Measurements from ENCODE around the gene PNMA6E. TPM values are rescaled to one million over a fixed set of nuclear protein-coding genes. Genes with fewer than 3 reads are reported as not detected.

PNMA6E gene
- total RNA-seq, 2 experiments from 2014 or later, result not detected

- no peak for DNase-seq
- intact Hi-C loops (cut with micrococcal nuclease), result no loop called here
- Mint-ChIP-seq H3K27ac (no peak overlapping the region), H3K4me3 (no peak overlapping the region), H3K9me3 (no peaks in the 10 kb centered on the region), H3K27me3 (no peaks in the 10 kb centered on the region), H3K36me3 (ENCODE audit: low read depth) (no peaks in the 10 kb centered on the region), H3K4me1 (ENCODE audit: low read depth) (no peaks in the 10 kb centered on the region)
- CTCF ChIA-PET, result no interaction called here
- POLR2A ChIA-PET, result no interaction called here
- no peak for ATAC-seq
- TF ChIP-seq, protein P1, sequence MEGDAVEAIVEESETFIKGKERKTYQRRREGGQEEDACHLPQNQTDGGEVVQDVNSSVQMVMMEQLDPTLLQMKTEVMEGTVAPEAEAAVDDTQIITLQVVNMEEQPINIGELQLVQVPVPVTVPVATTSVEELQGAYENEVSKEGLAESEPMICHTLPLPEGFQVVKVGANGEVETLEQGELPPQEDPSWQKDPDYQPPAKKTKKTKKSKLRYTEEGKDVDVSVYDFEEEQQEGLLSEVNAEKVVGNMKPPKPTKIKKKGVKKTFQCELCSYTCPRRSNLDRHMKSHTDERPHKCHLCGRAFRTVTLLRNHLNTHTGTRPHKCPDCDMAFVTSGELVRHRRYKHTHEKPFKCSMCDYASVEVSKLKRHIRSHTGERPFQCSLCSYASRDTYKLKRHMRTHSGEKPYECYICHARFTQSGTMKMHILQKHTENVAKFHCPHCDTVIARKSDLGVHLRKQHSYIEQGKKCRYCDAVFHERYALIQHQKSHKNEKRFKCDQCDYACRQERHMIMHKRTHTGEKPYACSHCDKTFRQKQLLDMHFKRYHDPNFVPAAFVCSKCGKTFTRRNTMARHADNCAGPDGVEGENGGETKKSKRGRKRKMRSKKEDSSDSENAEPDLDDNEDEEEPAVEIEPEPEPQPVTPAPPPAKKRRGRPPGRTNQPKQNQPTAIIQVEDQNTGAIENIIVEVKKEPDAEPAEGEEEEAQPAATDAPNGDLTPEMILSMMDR (IDR thresholded peaks at IDR 0.05), result no peak
Observed at GRCh38 chrX:153379508-153379907, 21.6 kb downstream of the PNMA6E start.

GRCh38 chrX:153378607-153379006 lies 22.5 kb downstream of the PNMA6E start:
- Mint-ChIP-seq H3K4me1 (ENCODE audit: low read depth) (no peaks in the 10 kb centered on the region), H3K27ac (no peak overlapping the region), H3K4me3 (no peak overlapping the region), H3K36me3 (ENCODE audit: low read depth) (no peaks in the 10 kb centered on the region), H3K27me3 (no peaks in the 10 kb centered on the region), H3K9me3 (no peaks in the 10 kb centered on the region)
- intact Hi-C loops (cut with micrococcal nuclease), result no loop called here
- CTCF ChIA-PET, result no interaction called here
- TF ChIP-seq, protein P1 (IDR thresholded peaks at IDR 0.05), result no peak
- DNase-seq, result no peak
- POLR2A ChIA-PET, result no interaction called here
- ATAC-seq, result no peak

GRCh38 chrX:153377727-153378126 lies 23.4 kb downstream of the PNMA6E start:
- intact Hi-C loops (cut with micrococcal nuclease), result no loop called here
- H3K4me1 Mint-ChIP-seq (ENCODE audit: low read depth), result no peaks in the 10 kb centered on the region
- H3K36me3 Mint-ChIP-seq (ENCODE audit: low read depth), result no peaks in the 10 kb centered on the region
- H3K27ac Mint-ChIP-seq, result no peak overlapping the region
- TF ChIP-seq, protein P1 (IDR thresholded peaks at IDR 0.05), result no peak
- ChIA-PET POLR2A (no interaction called here), CTCF (no interaction called here)
- H3K4me3 Mint-ChIP-seq, result no peak overlapping the region
- no peaks in the 10 kb centered on the region for H3K9me3 Mint-ChIP-seq
- no peak for ATAC-seq
- H3K27me3 Mint-ChIP-seq, result no peaks in the 10 kb centered on the region
- DNase-seq, result no peak

DNA sequence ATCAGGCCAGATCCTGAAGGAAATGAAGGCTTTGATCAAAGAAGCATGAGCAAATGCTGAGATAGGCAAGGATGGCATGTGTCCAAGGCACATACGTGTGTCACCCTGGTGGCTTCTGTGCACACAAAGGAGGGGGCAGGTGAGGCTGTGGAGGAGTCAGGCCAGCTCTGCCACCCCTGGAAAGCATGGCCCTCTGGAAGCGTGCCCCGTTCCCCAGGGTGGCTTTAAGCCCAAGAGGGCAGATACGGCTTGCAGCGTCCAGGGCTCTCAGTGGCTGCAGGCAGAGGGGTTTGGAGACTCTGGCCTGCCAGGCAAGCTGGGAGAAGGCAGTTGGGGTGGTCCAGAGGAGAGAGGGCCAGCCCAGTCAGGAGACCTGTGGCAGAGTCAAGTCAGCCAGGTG lies 25.6 kb downstream of the PNMA6E start:
- TF ChIP-seq, protein P1 (IDR thresholded peaks at IDR 0.05), result no peak
- Mint-ChIP-seq H3K4me3 (no peak overlapping the region), H3K36me3 (ENCODE audit: low read depth) (no peaks in the 10 kb centered on the region), H3K9me3 (no peaks in the 10 kb centered on the region), H3K4me1 (ENCODE audit: low read depth) (peaks cover 4% of the 10 kb centered on the region), H3K27ac (no peak overlapping the region), H3K27me3 (no peaks in the 10 kb centered on the region)
- DNase-seq (no peak), ATAC-seq (no peak)
- POLR2A ChIA-PET, result no interaction called here
- CTCF ChIA-PET, result no interaction called here
- intact Hi-C loops (cut with micrococcal nuclease), result no loop called here

DNA sequence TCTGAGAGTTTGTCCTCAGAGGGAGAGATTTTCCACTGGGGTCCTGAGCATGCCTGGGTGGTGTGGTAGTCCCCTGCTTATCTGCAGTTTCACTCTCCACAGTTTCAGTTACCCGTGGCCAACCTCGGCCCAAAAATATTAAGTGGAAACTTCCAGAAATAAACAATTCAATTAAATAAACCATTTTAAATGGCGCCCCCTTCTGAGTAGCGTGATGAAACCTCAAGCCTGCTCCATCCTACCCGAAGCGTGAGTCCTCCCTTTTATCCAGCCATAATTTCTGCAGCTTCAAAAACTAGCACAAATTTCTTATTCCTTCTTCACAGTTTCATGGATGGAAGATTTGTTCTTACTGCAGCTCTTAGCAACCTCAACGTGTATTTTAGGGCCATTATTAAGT lies 26.7 kb downstream of the PNMA6E start:
- ChIA-PET CTCF (no interaction called here), POLR2A (no interaction called here)
- no peaks in the 10 kb centered on the region for H3K27me3 Mint-ChIP-seq
- DNase-seq, result no peak
- intact Hi-C loops (cut with micrococcal nuclease), result no loop called here
- H3K27ac Mint-ChIP-seq, result no peak overlapping the region
- ATAC-seq, result no peak
- H3K4me3 Mint-ChIP-seq, result no peak overlapping the region
- no peaks in the 10 kb centered on the region for H3K36me3 Mint-ChIP-seq (ENCODE audit: low read depth)
- TF ChIP-seq, protein P1 (IDR thresholded peaks at IDR 0.05), result no peak
- no peaks in the 10 kb centered on the region for H3K9me3 Mint-ChIP-seq
- H3K4me1 Mint-ChIP-seq (ENCODE audit: low read depth), result peaks cover 4% of the 10 kb centered on the region
